ENCODE measurements around the gene BRMS1. TPM values are rescaled to one million over a fixed set of nuclear protein-coding genes. Genes with fewer than 3 reads are reported as not detected.
A peak's percentile ranks its signal among the peaks of the same experiment; 100 is the strongest.
"Not testable (repeated sequence)": the region's sequence is repeated elsewhere in the genome, so short reads cannot be mapped to it uniquely, and the experiment has no call there.

Gene BRMS1
- total and polyA plus RNA-seq, 2 donors from 2014 or later: 32.8 to 69.7 TPM

GRCh38 chr11:66311965-66312548 lies 32.8 kb downstream of the BRMS1 start:
- Histone ChIP-seq H3K27ac (ENCODE audit: low read depth in 2 of 2, low read length in 2 of 2) (peak overlapping the region; percentile 85 to 92), H3K27me3 (ENCODE audit: control insufficient read depth, insufficient read depth, low read length) (no peaks in the 10 kb centered on the region), H3K9ac (ENCODE audit: low read length in 3 of 3) (peak overlapping the region; percentile 44 to 63 (median 49)), H3K9me3 (ENCODE audit: control insufficient read depth in 2 of 3, insufficient read depth in 1 of 3, low read length in 3 of 3) (no peaks in the 10 kb centered on the region), H3K4me1 (ENCODE audit: control insufficient read depth in 2 of 3, insufficient read depth in 2 of 3, low read depth in 1 of 3, low read length in 3 of 3) (peaks cover 0 to 3% (median 0%) of the 10 kb centered on the region in 3 donors), H3K4me3 (ENCODE audit: low read length in 3 of 3) (peak overlapping the region; percentile 59 to 82 (median 71)), H3K36me3 (ENCODE audit: control insufficient read depth in 2 of 3, insufficient read depth in 3 of 3, low read length in 3 of 3) (no peaks in the 10 kb centered on the region)
- FAIRE-seq (no peak), DNase-seq (peak in 4 of 5 donors; percentile 94 to 97 (median 96))
- no peak for TF ChIP-seq CTCF (IDR thresholded peaks at IDR 0.05; ENCODE audit: borderline replicate concordance, extremely low read depth, insufficient read depth)
- intact Hi-C loops (cut with DNase I): no loop called here

- peak overlapping the region in 2 of 3 donors; percentile 44 to 49 for H3K9ac ChIP-seq (ENCODE audit: low read length in 3 of 3)
- H3K4me1 ChIP-seq (ENCODE audit: control insufficient read depth in 2 of 3, insufficient read depth in 2 of 3, low read depth in 1 of 3, low read length in 3 of 3): peaks cover 0 to 3% (median 0%) of the 10 kb centered on the region in 3 donors
- DNase-seq (peak in 1 of 5 donors; percentile 67), FAIRE-seq (no peak)
- intact Hi-C loops (cut with DNase I): no loop called here
- no peaks in the 10 kb centered on the region for H3K27me3 ChIP-seq (ENCODE audit: control insufficient read depth, insufficient read depth, low read length)
- peak overlapping the region; percentile 85 to 92 for H3K27ac ChIP-seq (ENCODE audit: low read depth in 2 of 2, low read length in 2 of 2)
- H3K9me3 ChIP-seq (ENCODE audit: control insufficient read depth in 2 of 3, insufficient read depth in 1 of 3, low read length in 3 of 3): no peaks in the 10 kb centered on the region
- H3K4me3 ChIP-seq (ENCODE audit: low read length in 3 of 3): peak overlapping the region in 2 of 3 donors; percentile 59 to 82
- TF ChIP-seq CTCF (IDR thresholded peaks at IDR 0.05; ENCODE audit: borderline replicate concordance, extremely low read depth, insufficient read depth): peak; percentile 91
- no peaks in the 10 kb centered on the region for H3K36me3 ChIP-seq (ENCODE audit: control insufficient read depth in 2 of 3, insufficient read depth in 3 of 3, low read length in 3 of 3)
These were observed 33.4 kb downstream of the BRMS1 start for GRCh38 chr11:66311470-66311964.

GRCh38 chr11:66310803-66311440 lies 34.0 kb downstream of the BRMS1 start:
- DNase-seq; intact Hi-C loops (cut with DNase I); H3K9ac ChIP-seq (ENCODE audit: low read length in 3 of 3); H3K4me1 ChIP-seq (ENCODE audit: control insufficient read depth in 2 of 3, insufficient read depth in 2 of 3, low read depth in 1 of 3, low read length in 3 of 3); H3K9me3 ChIP-seq (ENCODE audit: control insufficient read depth in 2 of 3, insufficient read depth in 1 of 3, low read length in 3 of 3); H3K27me3 ChIP-seq (ENCODE audit: control insufficient read depth, insufficient read depth, low read length); H3K4me3 ChIP-seq (ENCODE audit: low read length in 3 of 3); FAIRE-seq; H3K36me3 ChIP-seq (ENCODE audit: control insufficient read depth in 2 of 3, insufficient read depth in 3 of 3, low read length in 3 of 3); H3K27ac ChIP-seq (ENCODE audit: low read depth in 2 of 2, low read length in 2 of 2): not testable (repeated sequence)

- no peak overlapping the region for H3K9ac ChIP-seq (ENCODE audit: low read length in 3 of 3)
- peaks cover 0 to 3% (median 0%) of the 10 kb centered on the region in 3 donors for H3K4me1 ChIP-seq (ENCODE audit: control insufficient read depth in 2 of 3, insufficient read depth in 2 of 3, low read depth in 1 of 3, low read length in 3 of 3)
- H3K27me3 ChIP-seq (ENCODE audit: control insufficient read depth, insufficient read depth, low read length): no peaks in the 10 kb centered on the region
- H3K27ac ChIP-seq (ENCODE audit: low read depth in 2 of 2, low read length in 2 of 2): no peak overlapping the region
- no peaks in the 10 kb centered on the region for H3K9me3 ChIP-seq (ENCODE audit: control insufficient read depth in 2 of 3, insufficient read depth in 1 of 3, low read length in 3 of 3)
- H3K36me3 ChIP-seq (ENCODE audit: control insufficient read depth in 2 of 3, insufficient read depth in 3 of 3, low read length in 3 of 3): no peaks in the 10 kb centered on the region
- TF ChIP-seq CTCF (IDR thresholded peaks at IDR 0.05; ENCODE audit: borderline replicate concordance, extremely low read depth, insufficient read depth): no peak
- intact Hi-C loops (cut with DNase I): no loop called here
- no peak overlapping the region for H3K4me3 ChIP-seq (ENCODE audit: low read length in 3 of 3)
- DNase-seq (no peak), FAIRE-seq (no peak)
These were observed 34.6 kb downstream of the BRMS1 start for GRCh38 chr11:66310324-66310723.

All from kidney (tissue), 14 donors.